Measurements from ENCODE around the gene ACE.

GRCh38 chr17:63452046-63452961, 24.6 kb upstream of the ACE start:
- TF ChIP-seq POLR2AphosphoS5 (IDR thresholded peaks at IDR 0.05; ENCODE audit: low read depth, low read length), result no peak
- TF ChIP-seq CTCF (IDR thresholded peaks at IDR 0.05), result no peak
